ENCODE data around the gene MYL2. TPM values are rescaled to one million over a fixed set of nuclear protein-coding genes. Genes with fewer than 3 reads are reported as not detected.

Gene MYL2
- total and polyA plus RNA-seq, 10 of the 15 experiments (the other 5 are each of a cell fraction or from before 2014, with no cell fraction given) = 0.08 to 1.8 (median 0.57) TPM; not detected in 1

DNA sequence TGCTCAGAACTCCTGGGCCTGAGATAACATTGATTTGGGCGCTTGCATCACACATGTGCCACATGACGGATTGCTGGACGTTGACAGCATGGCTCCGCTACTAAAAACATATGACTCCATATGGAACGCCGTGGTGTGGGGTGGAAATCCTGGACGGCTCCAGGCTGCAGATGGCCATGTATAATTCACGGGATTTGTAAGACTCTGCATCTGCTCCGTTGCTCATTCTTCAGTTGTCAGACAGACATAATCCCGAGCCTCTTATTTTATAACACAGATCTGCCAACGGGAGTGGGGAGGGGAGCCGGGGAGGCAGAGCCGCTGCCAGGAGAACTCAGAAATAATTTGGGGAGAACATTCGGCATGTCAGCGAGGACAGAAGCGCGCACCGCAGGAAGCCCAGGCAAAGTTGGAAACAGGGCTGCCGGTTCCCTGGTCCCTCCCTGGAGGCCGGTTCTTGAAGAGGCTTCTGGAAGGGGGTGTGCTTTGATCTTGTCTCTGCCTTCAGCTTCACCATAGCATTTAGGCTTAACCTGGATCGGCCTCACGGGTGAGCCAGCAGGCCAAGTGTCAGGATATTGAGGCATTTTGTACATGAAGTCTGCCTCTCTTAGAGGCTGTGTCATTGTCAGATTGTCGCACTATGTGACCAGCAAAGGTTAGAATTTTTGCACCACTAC, 45.8 kb upstream of the MYL2 start (continued):
- TF ChIP-seq, protein P1, sequence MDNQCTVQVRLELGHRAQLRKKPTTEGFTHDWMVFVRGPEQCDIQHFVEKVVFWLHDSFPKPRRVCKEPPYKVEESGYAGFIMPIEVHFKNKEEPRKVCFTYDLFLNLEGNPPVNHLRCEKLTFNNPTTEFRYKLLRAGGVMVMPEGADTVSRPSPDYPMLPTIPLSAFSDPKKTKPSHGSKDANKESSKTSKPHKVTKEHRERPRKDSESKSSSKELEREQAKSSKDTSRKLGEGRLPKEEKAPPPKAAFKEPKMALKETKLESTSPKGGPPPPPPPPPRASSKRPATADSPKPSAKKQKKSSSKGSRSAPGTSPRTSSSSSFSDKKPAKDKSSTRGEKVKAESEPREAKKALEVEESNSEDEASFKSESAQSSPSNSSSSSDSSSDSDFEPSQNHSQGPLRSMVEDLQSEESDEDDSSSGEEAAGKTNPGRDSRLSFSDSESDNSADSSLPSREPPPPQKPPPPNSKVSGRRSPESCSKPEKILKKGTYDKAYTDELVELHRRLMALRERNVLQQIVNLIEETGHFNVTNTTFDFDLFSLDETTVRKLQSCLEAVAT (IDR thresholded peaks at IDR 0.05) = no peak
- TF ChIP-seq RAD51 (IDR thresholded peaks at IDR 0.05) (no peak), PAX5 (IDR thresholded peaks at IDR 0.05; ENCODE audit: borderline replicate concordance, low read depth, low read length) (no peak)
- TF ChIP-seq, protein P2, sequence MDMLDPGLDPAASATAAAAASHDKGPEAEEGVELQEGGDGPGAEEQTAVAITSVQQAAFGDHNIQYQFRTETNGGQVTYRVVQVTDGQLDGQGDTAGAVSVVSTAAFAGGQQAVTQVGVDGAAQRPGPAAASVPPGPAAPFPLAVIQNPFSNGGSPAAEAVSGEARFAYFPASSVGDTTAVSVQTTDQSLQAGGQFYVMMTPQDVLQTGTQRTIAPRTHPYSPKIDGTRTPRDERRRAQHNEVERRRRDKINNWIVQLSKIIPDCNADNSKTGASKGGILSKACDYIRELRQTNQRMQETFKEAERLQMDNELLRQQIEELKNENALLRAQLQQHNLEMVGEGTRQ (IDR thresholded peaks at IDR 0.05; ENCODE audit: borderline replicate concordance, low read depth, low read length) = no peak

DNA sequence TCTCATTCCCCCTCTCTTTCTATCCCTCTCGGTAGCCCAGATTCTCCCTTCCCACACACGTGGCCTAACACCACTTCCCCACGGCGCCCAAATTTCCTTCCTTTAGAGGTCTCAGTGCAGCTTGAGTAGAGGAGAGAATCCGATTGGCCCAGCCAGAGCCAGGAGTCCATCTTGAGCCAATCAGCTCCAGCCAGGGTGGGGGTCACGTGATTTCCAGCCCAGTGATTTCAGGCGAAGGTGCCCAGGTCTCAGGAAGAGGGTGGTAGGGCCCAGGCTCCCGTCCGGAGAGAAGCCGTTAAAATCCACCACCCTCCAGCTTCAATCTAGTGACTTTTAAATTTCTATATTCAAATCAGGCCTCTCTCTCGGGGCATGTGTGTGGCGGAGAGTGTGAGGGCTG, 45.2 kb upstream of the MYL2 start:
- ChIA-PET POLR2A (no interaction called here), CTCF (no interaction called here), SMC1A (ENCODE audit: uncharacterized antibody, unreplicated experiment) (interaction anchor here (0.7 kb wide), 1 partner anchor 70 kb away, joined by 3 read pairs; no protein-coding TSS in a partner anchor), RAD21 (ENCODE audit: unreplicated experiment) (no interaction called here)
- H2AFZ ChIP-seq (ENCODE audit: control insufficient read depth, low read depth, low read length) = no peak overlapping the region
- H3K79me2 ChIP-seq (ENCODE audit: control insufficient read depth, insufficient read depth, low read length) = no peaks in the 10 kb centered on the region
- no peaks in the 10 kb centered on the region for H3K36me3 ChIP-seq (ENCODE audit: control insufficient read depth in 2 of 2, insufficient read depth in 2 of 2, low read length in 1 of 2)
- no peak overlapping the region for H3K27ac ChIP-seq (ENCODE audit: control insufficient read depth, insufficient read depth)
- intact Hi-C loops (cut with micrococcal nuclease; ENCODE audit: unreplicated experiment) (no loop called here), in situ Hi-C loops (cut with MboI) (no loop called here)
- H3K4me3 ChIP-seq = no peak overlapping the region
- 42% methylated on average over 11 of the region's 12 CpGs for WGBS (ENCODE audit: insufficient coverage, insufficient replicate concordance, low lambda C conversion rate, missing lambda C conversion rate)
- H3K9ac ChIP-seq (ENCODE audit: control insufficient read depth, insufficient read depth, low read length) = no peak overlapping the region
- FAIRE-seq = no peak
- H3K9me3 ChIP-seq (replicated peaks; ENCODE audit: control insufficient read depth, insufficient read depth, low read length) = no peaks in the 10 kb centered on the region
- no peaks in the 10 kb centered on the region for H3K4me1 ChIP-seq (ENCODE audit: control insufficient read depth, insufficient read depth, low read length)
- no peak for DNase-seq (ENCODE audit: low read depth, low spot score)
- no peaks in the 10 kb centered on the region; a peak in 2 of 4 replicates for H3K27me3 ChIP-seq (replicated peaks in 1 of 2; ENCODE audit: control insufficient read depth in 2 of 2, insufficient read depth in 2 of 2, low read length in 1 of 2)
- H3K4me2 ChIP-seq (ENCODE audit: control insufficient read depth, insufficient read depth) = no peak overlapping the region
- no TSS peak for BruUV-seq (replicated peaks)
- no peak for ATAC-seq
- H4K20me1 ChIP-seq (ENCODE audit: control insufficient read depth, insufficient read depth) = no peaks in the 10 kb centered on the region
- TF ChIP-seq NFXL1 (IDR thresholded peaks at IDR 0.05; ENCODE audit: borderline replicate concordance) = no peak
- no peak for TF ChIP-seq TCF12 (IDR thresholded peaks at IDR 0.05; ENCODE audit: low read depth, low read length)
- TF ChIP-seq FOXM1 (IDR thresholded peaks at IDR 0.05; ENCODE audit: low read depth, low read length) = no peak
- TF ChIP-seq HDAC2 (IDR thresholded peaks at IDR 0.05) = no peak
- TF ChIP-seq, protein P3, sequence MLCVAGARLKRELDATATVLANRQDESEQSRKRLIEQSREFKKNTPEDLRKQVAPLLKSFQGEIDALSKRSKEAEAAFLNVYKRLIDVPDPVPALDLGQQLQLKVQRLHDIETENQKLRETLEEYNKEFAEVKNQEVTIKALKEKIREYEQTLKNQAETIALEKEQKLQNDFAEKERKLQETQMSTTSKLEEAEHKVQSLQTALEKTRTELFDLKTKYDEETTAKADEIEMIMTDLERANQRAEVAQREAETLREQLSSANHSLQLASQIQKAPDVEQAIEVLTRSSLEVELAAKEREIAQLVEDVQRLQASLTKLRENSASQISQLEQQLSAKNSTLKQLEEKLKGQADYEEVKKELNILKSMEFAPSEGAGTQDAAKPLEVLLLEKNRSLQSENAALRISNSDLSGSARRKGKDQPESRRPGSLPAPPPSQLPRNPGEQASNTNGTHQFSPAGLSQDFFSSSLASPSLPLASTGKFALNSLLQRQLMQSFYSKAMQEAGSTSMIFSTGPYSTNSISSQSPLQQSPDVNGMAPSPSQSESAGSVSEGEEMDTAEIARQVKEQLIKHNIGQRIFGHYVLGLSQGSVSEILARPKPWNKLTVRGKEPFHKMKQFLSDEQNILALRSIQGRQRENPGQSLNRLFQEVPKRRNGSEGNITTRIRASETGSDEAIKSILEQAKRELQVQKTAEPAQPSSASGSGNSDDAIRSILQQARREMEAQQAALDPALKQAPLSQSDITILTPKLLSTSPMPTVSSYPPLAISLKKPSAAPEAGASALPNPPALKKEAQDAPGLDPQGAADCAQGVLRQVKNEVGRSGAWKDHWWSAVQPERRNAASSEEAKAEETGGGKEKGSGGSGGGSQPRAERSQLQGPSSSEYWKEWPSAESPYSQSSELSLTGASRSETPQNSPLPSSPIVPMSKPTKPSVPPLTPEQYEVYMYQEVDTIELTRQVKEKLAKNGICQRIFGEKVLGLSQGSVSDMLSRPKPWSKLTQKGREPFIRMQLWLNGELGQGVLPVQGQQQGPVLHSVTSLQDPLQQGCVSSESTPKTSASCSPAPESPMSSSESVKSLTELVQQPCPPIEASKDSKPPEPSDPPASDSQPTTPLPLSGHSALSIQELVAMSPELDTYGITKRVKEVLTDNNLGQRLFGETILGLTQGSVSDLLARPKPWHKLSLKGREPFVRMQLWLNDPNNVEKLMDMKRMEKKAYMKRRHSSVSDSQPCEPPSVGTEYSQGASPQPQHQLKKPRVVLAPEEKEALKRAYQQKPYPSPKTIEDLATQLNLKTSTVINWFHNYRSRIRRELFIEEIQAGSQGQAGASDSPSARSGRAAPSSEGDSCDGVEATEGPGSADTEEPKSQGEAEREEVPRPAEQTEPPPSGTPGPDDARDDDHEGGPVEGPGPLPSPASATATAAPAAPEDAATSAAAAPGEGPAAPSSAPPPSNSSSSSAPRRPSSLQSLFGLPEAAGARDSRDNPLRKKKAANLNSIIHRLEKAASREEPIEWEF (IDR thresholded peaks at IDR 0.05; ENCODE audit: insufficient replicate concordance, low read depth, low read length) = no peak
- TF ChIP-seq, protein P4, sequence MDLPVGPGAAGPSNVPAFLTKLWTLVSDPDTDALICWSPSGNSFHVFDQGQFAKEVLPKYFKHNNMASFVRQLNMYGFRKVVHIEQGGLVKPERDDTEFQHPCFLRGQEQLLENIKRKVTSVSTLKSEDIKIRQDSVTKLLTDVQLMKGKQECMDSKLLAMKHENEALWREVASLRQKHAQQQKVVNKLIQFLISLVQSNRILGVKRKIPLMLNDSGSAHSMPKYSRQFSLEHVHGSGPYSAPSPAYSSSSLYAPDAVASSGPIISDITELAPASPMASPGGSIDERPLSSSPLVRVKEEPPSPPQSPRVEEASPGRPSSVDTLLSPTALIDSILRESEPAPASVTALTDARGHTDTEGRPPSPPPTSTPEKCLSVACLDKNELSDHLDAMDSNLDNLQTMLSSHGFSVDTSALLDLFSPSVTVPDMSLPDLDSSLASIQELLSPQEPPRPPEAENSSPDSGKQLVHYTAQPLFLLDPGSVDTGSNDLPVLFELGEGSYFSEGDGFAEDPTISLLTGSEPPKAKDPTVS (IDR thresholded peaks at IDR 0.05; ENCODE audit: low read depth, low read length) = no peak
- TF ChIP-seq TARDBP (IDR thresholded peaks at IDR 0.05; ENCODE audit: borderline replicate concordance) = no peak
- TF ChIP-seq BMI1 (IDR thresholded peaks at IDR 0.05; ENCODE audit: borderline replicate concordance) = no peak
- TF ChIP-seq ZNF24 (IDR thresholded peaks at IDR 0.05) = no peak
- no peak for TF ChIP-seq TBL1XR1 (IDR thresholded peaks at IDR 0.05; ENCODE audit: low read depth, low read length)

Measured in GM12878 (cell line).